Lung (tissue), 12 donors: ENCODE measurements around the gene SLC2A8. TPM values are rescaled to one million over a fixed set of nuclear protein-coding genes. Genes with fewer than 3 reads are reported as not detected.

Source experiments
- ATAC-seq: fragments of 200-7000 bp; cut with Tn5 transposase; one replicate; pipeline ENCODE4 v1.9.1; 2020; ENCODE audit warnings: moderate number of reproducible peaks; ENCODE audit not compliant: insufficient read depth, low FRiP score
- DNase-seq, 3 donors: peaks; one replicate each; pipeline ENCODE4 v3.0.0-alpha.2; 2013 to 2017
- H3K27ac ChIP-seq, 2 donors: one replicate each; pipeline ENCODE4 v1.5.1; 2013; ENCODE audit warnings: mild to moderate bottlenecking in 2 of 2, moderate library complexity in 2 of 2, control low read depth in 1 of 2, inconsistent platforms in 1 of 2, low read depth in 1 of 2, low read length in 1 of 2
- H3K27me3 ChIP-seq, 3 donors: one replicate each; pipeline ENCODE4 v1.5.1; 2013; ENCODE audit warnings: low read length in 2 of 3; ENCODE audit not compliant: control insufficient read depth in 3 of 3, insufficient read depth in 3 of 3
- H3K36me3 ChIP-seq, 4 donors: one replicate each; pipeline ENCODE4 v1.5.1; 2013; ENCODE audit warnings: low read length in 4 of 4, mild to moderate bottlenecking in 1 of 4, moderate library complexity in 1 of 4; ENCODE audit not compliant: control insufficient read depth in 4 of 4, insufficient read depth in 4 of 4
- H3K4me1 ChIP-seq, 5 donors: one replicate each; pipeline ENCODE4 v1.5.1; 2013; ENCODE audit warnings: low read length in 5 of 5, mild to moderate bottlenecking in 2 of 5, moderate library complexity in 1 of 5; ENCODE audit not compliant: control insufficient read depth in 5 of 5, insufficient read depth in 5 of 5
- H3K4me3 ChIP-seq: one replicate; pipeline ENCODE4 v1.5.1; 2013; ENCODE audit warnings: mild to moderate bottlenecking, control low read depth, moderate library complexity
- H3K9ac ChIP-seq, 2 donors: one replicate each; pipeline ENCODE4 v1.5.1; 2013; ENCODE audit warnings: low read length in 2 of 2, control low read depth in 1 of 2; ENCODE audit not compliant: insufficient read depth in 1 of 2
- H3K9me3 ChIP-seq, 4 donors: one replicate each; pipeline ENCODE4 v1.5.1; 2013; ENCODE audit warnings: low read length in 3 of 4, mild to moderate bottlenecking in 1 of 4, moderate library complexity in 1 of 4; ENCODE audit not compliant: control insufficient read depth in 4 of 4, insufficient read depth in 3 of 4
- WGBS, 2 donors: extraction: QIAGEN DNeasy Blood & Tissue Kit; methylation state at CpG; one replicate each; pipeline ENCODE4 v1.1.7; 2013; 5-methylcytosine and 5-hydroxymethylcytosine counted together
- polyA plus RNA-seq, 2 donors: library from polyadenylated mRNA; stranded (reverse); fragments of 200-250 nt; gene quantifications; one replicate each; pipeline ENCODE4 v1.2.1, GENCODE V29; 2013
- total RNA-seq, 2 donors: library from RNA; depleted of rRNA in 1 of 2; stranded (reverse); fragments of >200 nt in 1 of 2; gene quantifications; one replicate each; pipeline ENCODE4 v1.2.1, GENCODE V29; 2014 to 2021
- TF ChIP-seq, protein P1 (sequence below): IDR thresholded peaks from 2 replicates; pipeline ENCODE4 v1.5.1; 2012; ENCODE audit warnings: mild to moderate bottlenecking; ENCODE audit errors: control extremely low read depth, extremely low read depth
- donor health status: control.
- donor health status: control.
- donor health status: Bipolar disorder and iron deficiency.
- donor health status: healthy.
- donor health status: DM: yes; HTN: yes; CAD: no.

SLC2A8 gene
- total and polyA plus RNA-seq, 4 donors = 8.9 to 18.8 (median 16.3) TPM

DNA sequence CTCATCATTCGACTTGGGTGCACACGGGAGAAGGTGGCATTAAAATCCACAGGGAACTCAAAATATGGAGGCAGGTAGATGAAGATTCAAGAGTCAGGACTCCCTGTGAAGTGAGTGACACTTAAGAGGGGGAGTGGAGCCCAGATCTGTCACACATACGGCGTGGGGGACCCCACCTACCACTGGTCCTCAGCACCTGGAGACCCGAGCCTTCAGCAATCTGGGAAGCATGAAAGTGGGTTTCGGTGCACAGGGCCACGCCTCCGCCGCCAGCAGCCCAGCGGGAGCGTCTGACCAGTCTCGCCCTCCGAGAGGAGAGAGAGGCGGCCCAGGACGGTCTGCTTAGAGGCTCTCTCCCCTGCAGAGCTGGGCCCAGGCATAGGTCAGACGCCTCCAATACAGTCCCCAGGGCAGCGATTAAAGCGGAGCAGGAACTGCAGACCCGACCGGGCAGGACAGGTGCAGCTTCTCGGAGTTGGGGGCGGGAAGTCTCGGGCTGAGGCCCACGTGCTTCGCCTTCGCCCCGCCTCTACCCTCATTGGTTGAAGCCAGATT is 639 bp upstream of the SLC2A8 start:
- Histone ChIP-seq H3K9ac (no peak overlapping the region), H3K4me1 (peaks cover 0 to 12% (median 7%) of the 10 kb centered on the region in 5 donors), H3K4me3 (peak overlapping the region; percentile 48), H3K27ac (peak overlapping the region in 1 of 2 donors; percentile 59), H3K9me3 (no peaks in the 10 kb centered on the region), H3K36me3 (peaks cover 0 to 6% (median 1%) of the 10 kb centered on the region in 4 donors), H3K27me3 (no peaks in the 10 kb centered on the region)
- DNase-seq (no peak), ATAC-seq (no peak)
- WGBS, 2 donors = 4 to 10% methylated on average over 27 of the region's 27 CpGs
- TF ChIP-seq, protein P1, sequence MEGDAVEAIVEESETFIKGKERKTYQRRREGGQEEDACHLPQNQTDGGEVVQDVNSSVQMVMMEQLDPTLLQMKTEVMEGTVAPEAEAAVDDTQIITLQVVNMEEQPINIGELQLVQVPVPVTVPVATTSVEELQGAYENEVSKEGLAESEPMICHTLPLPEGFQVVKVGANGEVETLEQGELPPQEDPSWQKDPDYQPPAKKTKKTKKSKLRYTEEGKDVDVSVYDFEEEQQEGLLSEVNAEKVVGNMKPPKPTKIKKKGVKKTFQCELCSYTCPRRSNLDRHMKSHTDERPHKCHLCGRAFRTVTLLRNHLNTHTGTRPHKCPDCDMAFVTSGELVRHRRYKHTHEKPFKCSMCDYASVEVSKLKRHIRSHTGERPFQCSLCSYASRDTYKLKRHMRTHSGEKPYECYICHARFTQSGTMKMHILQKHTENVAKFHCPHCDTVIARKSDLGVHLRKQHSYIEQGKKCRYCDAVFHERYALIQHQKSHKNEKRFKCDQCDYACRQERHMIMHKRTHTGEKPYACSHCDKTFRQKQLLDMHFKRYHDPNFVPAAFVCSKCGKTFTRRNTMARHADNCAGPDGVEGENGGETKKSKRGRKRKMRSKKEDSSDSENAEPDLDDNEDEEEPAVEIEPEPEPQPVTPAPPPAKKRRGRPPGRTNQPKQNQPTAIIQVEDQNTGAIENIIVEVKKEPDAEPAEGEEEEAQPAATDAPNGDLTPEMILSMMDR = no peak

- Histone ChIP-seq H3K4me1 (peaks cover 0 to 12% (median 7%) of the 10 kb centered on the region in 5 donors), H3K9me3 (no peaks in the 10 kb centered on the region), H3K9ac (peak overlapping the region in 1 of 2 donors; percentile 65), H3K36me3 (peaks cover 0 to 7% (median 1%) of the 10 kb centered on the region in 4 donors), H3K4me3 (peak overlapping the region; percentile 79), H3K27me3 (no peaks in the 10 kb centered on the region), H3K27ac (peak overlapping the region; percentile 92 to 93)
- 1 to 2% methylated on average over 32 to 55 of the region's 55 CpGs for WGBS, 2 donors
- DNase-seq (peak; percentile 57 to 64 (median 58)), ATAC-seq (no peak)
- TF ChIP-seq, protein P1 = peak; percentile 15
Observed at GRCh38 chr9:127397646-127398274, 791 bp downstream of the SLC2A8 start.

DNA sequence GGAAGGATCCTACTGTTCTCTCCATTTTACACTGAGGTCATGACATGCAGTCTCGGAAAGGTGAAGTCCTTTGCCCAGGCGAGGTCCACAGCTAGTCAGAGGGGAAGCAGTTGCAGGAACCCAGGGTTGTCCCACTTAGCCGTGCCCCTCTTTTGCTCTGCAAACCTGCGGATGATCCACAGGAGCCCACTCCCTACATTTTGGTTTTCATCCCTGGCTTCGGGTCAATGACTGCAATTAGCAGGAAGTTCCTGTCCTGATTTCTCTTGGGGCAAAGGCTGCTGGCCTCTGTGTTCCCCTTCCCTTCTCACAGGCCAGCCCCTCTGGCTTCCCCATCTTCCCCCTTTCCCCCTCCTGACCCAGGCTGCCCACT is 1.3 kb downstream of the SLC2A8 start:
- Histone ChIP-seq H3K4me3 (peak overlapping the region; percentile 59), H3K36me3 (peaks cover 0 to 8% (median 1%) of the 10 kb centered on the region in 4 donors), H3K4me1 (peaks cover 0 to 12% (median 7%) of the 10 kb centered on the region in 5 donors), H3K27ac (no peak overlapping the region), H3K9ac (peak overlapping the region in 1 of 2 donors; percentile 65), H3K27me3 (no peaks in the 10 kb centered on the region), H3K9me3 (no peaks in the 10 kb centered on the region)
- no peak for DNase-seq
- no peak for ATAC-seq
- 41 to 49% methylated on average over 5 of the region's 5 CpGs for WGBS, 2 donors
- TF ChIP-seq, protein P1 = no peak
